H9 (cell line): Measurements from ENCODE around the gene ITPR1. TPM values are rescaled to one million over a fixed set of nuclear protein-coding genes. Genes with fewer than 3 reads are reported as not detected.

Source experiments
- DNase-seq: peaks from one replicate; pipeline ENCODE4 v3.0.0-alpha.2; 2017
- H2AFZ ChIP-seq: one replicate; pipeline ENCODE4 v1.6.1; 2013; ENCODE audit warnings: mild to moderate bottlenecking, low read length, control low read depth, moderate library complexity
- H2AK5ac ChIP-seq: 2 replicates; pipeline ENCODE4 v1.6.1; 2013; ENCODE audit warnings: low read length, control low read depth, mixed read lengths; ENCODE audit not compliant: insufficient read length
- H2BK120ac ChIP-seq: one replicate; pipeline ENCODE4 v1.6.1; 2013; ENCODE audit warnings: low read depth, mild to moderate bottlenecking, low read length, control low read depth, inconsistent platforms; ENCODE audit not compliant: poor library complexity, severe bottlenecking
- H2BK12ac ChIP-seq: 2 replicates; pipeline ENCODE4 v1.6.1; 2013; ENCODE audit warnings: low read length, control low read depth, mixed read lengths, low read depth; ENCODE audit not compliant: insufficient read length
- H2BK15ac ChIP-seq: 2 replicates; pipeline ENCODE4 v1.6.1; 2013; ENCODE audit warnings: low read depth, low read length, control low read depth
- H2BK20ac ChIP-seq: one replicate; pipeline ENCODE4 v1.6.1; 2013; ENCODE audit warnings: low read depth, mild to moderate bottlenecking, low read length, control low read depth, inconsistent platforms; ENCODE audit not compliant: poor library complexity, severe bottlenecking
- H2BK5ac ChIP-seq: 2 replicates; pipeline ENCODE4 v1.6.1; 2013; ENCODE audit warnings: low read length, control low read depth, mixed read lengths; ENCODE audit not compliant: insufficient read length
- H3K14ac ChIP-seq: 2 replicates; pipeline ENCODE4 v1.6.1; 2013; ENCODE audit warnings: low read length, control low read depth; ENCODE audit not compliant: insufficient read depth
- H3K18ac ChIP-seq: 2 replicates; pipeline ENCODE4 v1.6.1; 2013; ENCODE audit warnings: low read depth, mild to moderate bottlenecking, mixed read lengths, low read length, control low read depth; ENCODE audit not compliant: insufficient read length
- H3K23ac ChIP-seq: 2 replicates; pipeline ENCODE4 v1.6.1; 2013; ENCODE audit warnings: low read length, control low read depth, mixed read lengths, low read depth; ENCODE audit not compliant: insufficient read length
- H3K23me2 ChIP-seq: 2 replicates; pipeline ENCODE4 v1.6.1; 2013; ENCODE audit warnings: low read depth, mild to moderate bottlenecking, mixed read lengths, low read length, control low read depth; ENCODE audit not compliant: insufficient read length, poor library complexity, severe bottlenecking
- H3K27ac ChIP-seq: 2 replicates; pipeline ENCODE4 v1.5.1; 2013; ENCODE audit warnings: low read length, control low read depth, mixed read lengths, low read depth; ENCODE audit not compliant: insufficient read length
- H3K27me3 ChIP-seq: 2 replicates; pipeline ENCODE4 v1.6.1; 2013; ENCODE audit warnings: low read length, control low read depth, inconsistent platforms; ENCODE audit not compliant: insufficient read depth
- H3K4ac ChIP-seq: 2 replicates; pipeline ENCODE4 v1.6.1; 2013; ENCODE audit warnings: low read depth, mild to moderate bottlenecking, control low read depth, inconsistent platforms, low read length, moderate library complexity
- H3K4me1 ChIP-seq: 2 replicates; pipeline ENCODE4 v1.6.1; 2013; ENCODE audit warnings: low read length, control low read depth, inconsistent platforms; ENCODE audit not compliant: insufficient read depth
- H3K4me2 ChIP-seq: 2 replicates; pipeline ENCODE4 v1.6.1; 2013; ENCODE audit warnings: low read length, control low read depth, mixed read lengths; ENCODE audit not compliant: insufficient read length, insufficient read depth
- H3K56ac ChIP-seq: 2 replicates; pipeline ENCODE4 v1.6.1; 2013; ENCODE audit warnings: low read depth, mild to moderate bottlenecking, mixed read lengths, low read length, control low read depth; ENCODE audit not compliant: insufficient read length
- H3K79me1 ChIP-seq: 2 replicates; pipeline ENCODE4 v1.6.1; 2013; ENCODE audit warnings: low read depth, mild to moderate bottlenecking, moderate library complexity, low read length, control low read depth, inconsistent platforms; ENCODE audit not compliant: insufficient read depth, poor library complexity, severe bottlenecking
- H3K79me2 ChIP-seq: 2 replicates; pipeline ENCODE4 v1.6.1; 2013; ENCODE audit warnings: low read length, control low read depth, inconsistent platforms; ENCODE audit not compliant: insufficient read depth
- H3K9ac ChIP-seq: 2 replicates; pipeline ENCODE4 v1.6.1; 2013; ENCODE audit warnings: low read length, control low read depth, mixed read lengths; ENCODE audit not compliant: insufficient read length; ENCODE audit errors: extremely low read depth
- H3K9me3 ChIP-seq: one replicate; pipeline ENCODE4 v1.6.1; 2013; ENCODE audit warnings: low read depth, low read length, inconsistent platforms; ENCODE audit not compliant: control insufficient read depth
- H3T11ph ChIP-seq: one replicate; pipeline ENCODE4 v1.6.1; 2013; ENCODE audit warnings: mild to moderate bottlenecking, low read length, control low read depth, inconsistent platforms
- H4K20me1 ChIP-seq: one replicate; pipeline ENCODE4 v1.6.1; 2013; ENCODE audit not compliant: control insufficient read depth, insufficient read length, insufficient read depth
- H4K5ac ChIP-seq: 2 replicates; pipeline ENCODE4 v1.6.1; 2013; ENCODE audit warnings: low read depth, mild to moderate bottlenecking, mixed read lengths, low read length, control low read depth; ENCODE audit not compliant: insufficient read length
- H4K8ac ChIP-seq: replicated peaks from 2 replicates; pipeline ENCODE4 v1.6.1; 2013; ENCODE audit warnings: low read length, control low read depth, mixed read lengths, low read depth; ENCODE audit not compliant: insufficient read length
- H4K91ac ChIP-seq: 2 replicates; pipeline ENCODE4 v1.6.1; 2013; ENCODE audit warnings: low read depth, mild to moderate bottlenecking, moderate library complexity, mixed read lengths, low read length, control low read depth; ENCODE audit not compliant: insufficient read length
- H3K27ac Mint-ChIP-seq, 3 experiments: 2 replicates in 2 of 3; 3 replicates in 1 of 3; pipeline ENCODE4 v1.8.0; 2020 to 2021; ENCODE audit warnings: mixed read lengths in 3 of 3, mild to moderate bottlenecking in 1 of 3, moderate library complexity in 1 of 3
- H3K27me3 Mint-ChIP-seq: 2 replicates; pipeline ENCODE4 v1.8.0; 2021; ENCODE audit warnings: low read depth, mild to moderate bottlenecking, moderate library complexity, mixed read lengths
- H3K36me3 Mint-ChIP-seq, 3 experiments: 2 replicates in 2 of 3; 3 replicates in 1 of 3; pipeline ENCODE4 v1.8.0; 2020 to 2021; ENCODE audit warnings: low read depth in 3 of 3, mixed read lengths in 3 of 3; ENCODE audit not compliant: insufficient read depth in 1 of 3
- H3K4me1 Mint-ChIP-seq, 2 experiments: 2 replicates each; pipeline ENCODE4 v1.8.0; 2020; ENCODE audit warnings: mixed read lengths in 2 of 2
- H3K4me3 Mint-ChIP-seq, 2 experiments: 2 replicates in 1 of 2; 3 replicates in 1 of 2; pipeline ENCODE4 v1.8.0; 2020 to 2021; ENCODE audit warnings: mild to moderate bottlenecking in 2 of 2, mixed read lengths in 2 of 2, moderate library complexity in 1 of 2
- H3K9me3 Mint-ChIP-seq, 2 experiments: 2 replicates in 1 of 2; 3 replicates in 1 of 2; pipeline ENCODE4 v1.8.0; 2020; ENCODE audit warnings: mild to moderate bottlenecking in 2 of 2, mixed read lengths in 2 of 2, moderate library complexity in 1 of 2
- WGBS: extraction: QIAGEN DNeasy Blood & Tissue Kit; methylation state at CpG from one replicate; pipeline ENCODE4 v1.1.7; 2013; ENCODE audit warnings: missing lambda C conversion rate, low lambda C conversion rate, mixed read lengths; ENCODE audit not compliant: insufficient read length; ENCODE audit errors: extremely low coverage; 5-methylcytosine and 5-hydroxymethylcytosine counted together
- total RNA-seq: library from RNA; stranded (reverse); gene quantifications from 2 replicates; pipeline ENCODE4 v1.2.1, GENCODE V29; 2021
- TF ChIP-seq, protein P1 (sequence below): fragments of 200-600 bp; sonication (generic); conservative IDR thresholded peaks from 3 replicates; pipeline ENCODE4 v1.8.0; 2021; ENCODE audit warnings: antibody characterized with exemption, mild to moderate bottlenecking

The ITPR1 gene
- total RNA-seq, 1 experiment from 2014 or later = 4.2 TPM

DNA sequence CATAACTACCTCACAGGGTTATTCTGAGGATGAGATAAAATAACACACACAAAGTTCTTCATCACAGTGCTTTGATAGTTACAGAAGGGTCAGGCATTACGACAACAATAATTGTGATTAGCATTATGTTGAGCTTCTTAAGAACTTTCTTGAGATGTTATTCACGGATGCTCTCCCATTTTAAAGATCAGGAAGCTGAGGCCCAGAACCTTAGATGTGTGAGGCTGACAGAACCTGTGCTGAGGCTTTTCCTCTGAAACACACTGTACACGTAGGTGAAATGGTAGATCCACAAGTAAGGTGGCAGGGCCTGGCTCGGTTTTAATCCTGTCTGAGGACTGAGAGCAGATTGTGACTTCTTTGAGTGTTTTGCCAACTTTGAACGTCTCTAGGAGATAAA lies 274.9 kb downstream of the ITPR1 start:
- Histone ChIP-seq H3K27ac (no peak overlapping the region), H3K9me3 (no peaks in the 10 kb centered on the region), H4K8ac (no peak overlapping the region), H3K23ac (no peak overlapping the region), H2BK5ac (no peak overlapping the region), H3T11ph (no peak overlapping the region), H4K5ac (no peak overlapping the region), H3K79me2 (no peaks in the 10 kb centered on the region), H3K4me2 (no peak overlapping the region), H3K4ac (no peak overlapping the region), H2BK15ac (no peak overlapping the region), H2BK120ac (no peak overlapping the region), H2BK12ac (no peak overlapping the region), H4K20me1 (no peaks in the 10 kb centered on the region), H3K79me1 (no peaks in the 10 kb centered on the region), H2AFZ (no peak overlapping the region), H2AK5ac (no peak overlapping the region), H2BK20ac (no peak overlapping the region), H3K18ac (no peak overlapping the region), H3K14ac (no peak overlapping the region), H3K9ac (no peak overlapping the region), H3K27me3 (no peaks in the 10 kb centered on the region), H3K23me2 (no peaks in the 10 kb centered on the region), H3K4me1 (no peaks in the 10 kb centered on the region), H3K56ac (no peak overlapping the region), H4K91ac (no peak overlapping the region)
- Mint-ChIP-seq H3K4me1 (no peaks in the 10 kb centered on the region), H3K4me3 (no peak overlapping the region), H3K27ac (no peak overlapping the region), H3K36me3 (peaks cover 0 to 4% (median 3%) of the 10 kb centered on the region in 3 experiments; a peak in 3 of 7 replicates), H3K27me3 (no peaks in the 10 kb centered on the region; the same call in 1 of the 2 replicates), H3K9me3 (peaks cover 9 to 14% of the 10 kb centered on the region in 2 experiments; a peak in 4 of 5 replicates)
- TF ChIP-seq, protein P1, sequence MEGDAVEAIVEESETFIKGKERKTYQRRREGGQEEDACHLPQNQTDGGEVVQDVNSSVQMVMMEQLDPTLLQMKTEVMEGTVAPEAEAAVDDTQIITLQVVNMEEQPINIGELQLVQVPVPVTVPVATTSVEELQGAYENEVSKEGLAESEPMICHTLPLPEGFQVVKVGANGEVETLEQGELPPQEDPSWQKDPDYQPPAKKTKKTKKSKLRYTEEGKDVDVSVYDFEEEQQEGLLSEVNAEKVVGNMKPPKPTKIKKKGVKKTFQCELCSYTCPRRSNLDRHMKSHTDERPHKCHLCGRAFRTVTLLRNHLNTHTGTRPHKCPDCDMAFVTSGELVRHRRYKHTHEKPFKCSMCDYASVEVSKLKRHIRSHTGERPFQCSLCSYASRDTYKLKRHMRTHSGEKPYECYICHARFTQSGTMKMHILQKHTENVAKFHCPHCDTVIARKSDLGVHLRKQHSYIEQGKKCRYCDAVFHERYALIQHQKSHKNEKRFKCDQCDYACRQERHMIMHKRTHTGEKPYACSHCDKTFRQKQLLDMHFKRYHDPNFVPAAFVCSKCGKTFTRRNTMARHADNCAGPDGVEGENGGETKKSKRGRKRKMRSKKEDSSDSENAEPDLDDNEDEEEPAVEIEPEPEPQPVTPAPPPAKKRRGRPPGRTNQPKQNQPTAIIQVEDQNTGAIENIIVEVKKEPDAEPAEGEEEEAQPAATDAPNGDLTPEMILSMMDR = no peak
- no CpG with 5 or more reads among the region's 5 CpGs for WGBS
- DNase-seq = no peak
